Lung (tissue), 12 donors: ENCODE data around the gene ANKS1B. TPM values are rescaled to one million over a fixed set of nuclear protein-coding genes. Genes with fewer than 3 reads are reported as not detected.

Experiments
- ATAC-seq: fragments of 200-7000 bp; cut with Tn5 transposase; one replicate; pipeline ENCODE4 v1.9.1; 2020; ENCODE audit warnings: moderate number of reproducible peaks; ENCODE audit not compliant: insufficient read depth, low FRiP score
- DNase-seq, 3 donors: peaks; one replicate each; pipeline ENCODE4 v3.0.0-alpha.2; 2013 to 2017
- H3K27ac ChIP-seq, 2 donors: one replicate each; pipeline ENCODE4 v1.5.1; 2013; ENCODE audit warnings: mild to moderate bottlenecking in 2 of 2, moderate library complexity in 2 of 2, control low read depth in 1 of 2, inconsistent platforms in 1 of 2, low read depth in 1 of 2, low read length in 1 of 2
- H3K27me3 ChIP-seq, 3 donors: one replicate each; pipeline ENCODE4 v1.5.1; 2013; ENCODE audit warnings: low read length in 2 of 3; ENCODE audit not compliant: control insufficient read depth in 3 of 3, insufficient read depth in 3 of 3
- H3K36me3 ChIP-seq, 4 donors: one replicate each; pipeline ENCODE4 v1.5.1; 2013; ENCODE audit warnings: low read length in 4 of 4, mild to moderate bottlenecking in 1 of 4, moderate library complexity in 1 of 4; ENCODE audit not compliant: control insufficient read depth in 4 of 4, insufficient read depth in 4 of 4
- H3K4me1 ChIP-seq, 5 donors: one replicate each; pipeline ENCODE4 v1.5.1; 2013; ENCODE audit warnings: low read length in 5 of 5, mild to moderate bottlenecking in 2 of 5, moderate library complexity in 1 of 5; ENCODE audit not compliant: control insufficient read depth in 5 of 5, insufficient read depth in 5 of 5
- H3K4me3 ChIP-seq: one replicate; pipeline ENCODE4 v1.5.1; 2013; ENCODE audit warnings: mild to moderate bottlenecking, control low read depth, moderate library complexity
- H3K9ac ChIP-seq, 2 donors: one replicate each; pipeline ENCODE4 v1.5.1; 2013; ENCODE audit warnings: low read length in 2 of 2, control low read depth in 1 of 2; ENCODE audit not compliant: insufficient read depth in 1 of 2
- H3K9me3 ChIP-seq, 4 donors: one replicate each; pipeline ENCODE4 v1.5.1; 2013; ENCODE audit warnings: low read length in 3 of 4, mild to moderate bottlenecking in 1 of 4, moderate library complexity in 1 of 4; ENCODE audit not compliant: control insufficient read depth in 4 of 4, insufficient read depth in 3 of 4
- WGBS, 2 donors: extraction: QIAGEN DNeasy Blood & Tissue Kit; methylation state at CpG; one replicate each; pipeline ENCODE4 v1.1.7; 2013; 5-methylcytosine and 5-hydroxymethylcytosine counted together
- polyA plus RNA-seq, 2 donors: library from polyadenylated mRNA; stranded (reverse); fragments of 200-250 nt; gene quantifications; one replicate each; pipeline ENCODE4 v1.2.1, GENCODE V29; 2013
- total RNA-seq, 2 donors: library from RNA; depleted of rRNA in 1 of 2; stranded (reverse); fragments of >200 nt in 1 of 2; gene quantifications; one replicate each; pipeline ENCODE4 v1.2.1, GENCODE V29; 2014 to 2021
- TF ChIP-seq, protein P1 (sequence below): IDR thresholded peaks from 2 replicates; pipeline ENCODE4 v1.5.1; 2012; ENCODE audit warnings: mild to moderate bottlenecking; ENCODE audit errors: control extremely low read depth, extremely low read depth
- donor health status: control.
- donor health status: control.
- donor health status: Bipolar disorder and iron deficiency.
- donor health status: healthy.
- donor health status: DM: yes; HTN: yes; CAD: no.

Gene ANKS1B
- total and polyA plus RNA-seq, 4 donors, result 0.32 to 10.3 (median 3.7) TPM

DNA sequence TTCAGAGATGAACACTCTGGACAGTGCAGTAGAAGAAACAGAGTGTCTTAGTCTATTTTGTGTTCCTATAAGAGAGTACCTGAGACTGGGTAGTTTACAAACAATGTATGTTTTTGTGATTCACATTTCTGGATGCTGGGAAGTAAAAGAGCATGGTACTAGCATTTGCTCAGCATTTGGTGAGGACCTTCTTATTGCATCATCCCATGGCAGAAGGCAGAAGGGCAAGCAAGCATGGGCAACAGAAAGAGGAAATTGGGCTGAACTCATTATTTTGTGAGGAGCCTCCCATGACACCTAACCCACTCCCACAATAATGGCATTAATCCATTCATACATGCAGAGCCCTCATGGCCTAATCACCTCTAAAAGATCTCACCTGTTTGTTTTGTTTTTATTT, 8.0 kb downstream of the ANKS1B start:
- Histone ChIP-seq H3K27ac (no peak overlapping the region), H3K9me3 (peaks cover 0 to 1% (median 0%) of the 10 kb centered on the region in 4 donors), H3K4me1 (peaks cover 0 to 2% (median 0%) of the 10 kb centered on the region in 5 donors), H3K9ac (no peak overlapping the region), H3K36me3 (no peaks in the 10 kb centered on the region), H3K27me3 (peaks cover 0 to 6% (median 0%) of the 10 kb centered on the region in 3 donors), H3K4me3 (no peak overlapping the region)
- TF ChIP-seq, protein P1, sequence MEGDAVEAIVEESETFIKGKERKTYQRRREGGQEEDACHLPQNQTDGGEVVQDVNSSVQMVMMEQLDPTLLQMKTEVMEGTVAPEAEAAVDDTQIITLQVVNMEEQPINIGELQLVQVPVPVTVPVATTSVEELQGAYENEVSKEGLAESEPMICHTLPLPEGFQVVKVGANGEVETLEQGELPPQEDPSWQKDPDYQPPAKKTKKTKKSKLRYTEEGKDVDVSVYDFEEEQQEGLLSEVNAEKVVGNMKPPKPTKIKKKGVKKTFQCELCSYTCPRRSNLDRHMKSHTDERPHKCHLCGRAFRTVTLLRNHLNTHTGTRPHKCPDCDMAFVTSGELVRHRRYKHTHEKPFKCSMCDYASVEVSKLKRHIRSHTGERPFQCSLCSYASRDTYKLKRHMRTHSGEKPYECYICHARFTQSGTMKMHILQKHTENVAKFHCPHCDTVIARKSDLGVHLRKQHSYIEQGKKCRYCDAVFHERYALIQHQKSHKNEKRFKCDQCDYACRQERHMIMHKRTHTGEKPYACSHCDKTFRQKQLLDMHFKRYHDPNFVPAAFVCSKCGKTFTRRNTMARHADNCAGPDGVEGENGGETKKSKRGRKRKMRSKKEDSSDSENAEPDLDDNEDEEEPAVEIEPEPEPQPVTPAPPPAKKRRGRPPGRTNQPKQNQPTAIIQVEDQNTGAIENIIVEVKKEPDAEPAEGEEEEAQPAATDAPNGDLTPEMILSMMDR, result no peak
- ATAC-seq (no peak), DNase-seq (no peak)

DNA sequence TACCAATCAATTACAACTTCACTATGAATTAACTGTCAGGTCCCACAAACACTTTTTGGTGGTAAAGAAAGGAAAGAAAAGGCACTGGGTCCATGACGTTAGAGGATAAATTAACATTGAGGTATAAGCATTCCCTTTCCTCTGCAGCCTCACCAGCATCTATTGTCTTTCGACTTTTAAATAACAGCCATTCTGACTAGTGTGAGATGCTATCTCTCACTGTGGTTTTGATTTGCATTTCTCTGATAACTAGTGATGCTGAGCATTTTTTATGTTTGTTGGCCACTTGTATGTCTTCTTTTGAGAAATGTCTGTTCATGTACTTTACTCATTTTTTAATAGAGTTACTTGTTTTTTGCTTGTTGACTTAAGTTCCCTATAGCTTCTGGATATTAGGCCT, 9.4 kb downstream of the ANKS1B start:
- H3K4me3 ChIP-seq, result no peak overlapping the region
- 50 to 60% methylated on average over 2 of the region's 2 CpGs for WGBS, 2 donors
- H3K27ac ChIP-seq, result no peak overlapping the region
- H3K9me3 ChIP-seq, result peaks cover 0 to 1% (median 0%) of the 10 kb centered on the region in 4 donors
- H3K4me1 ChIP-seq, result peaks cover 0 to 4% (median 0%) of the 10 kb centered on the region in 5 donors
- no peak overlapping the region for H3K9ac ChIP-seq
- H3K27me3 ChIP-seq, result no peaks in the 10 kb centered on the region
- H3K36me3 ChIP-seq, result no peaks in the 10 kb centered on the region
- no peak for DNase-seq
- ATAC-seq, result no peak
- TF ChIP-seq, protein P1, result no peak

DNA sequence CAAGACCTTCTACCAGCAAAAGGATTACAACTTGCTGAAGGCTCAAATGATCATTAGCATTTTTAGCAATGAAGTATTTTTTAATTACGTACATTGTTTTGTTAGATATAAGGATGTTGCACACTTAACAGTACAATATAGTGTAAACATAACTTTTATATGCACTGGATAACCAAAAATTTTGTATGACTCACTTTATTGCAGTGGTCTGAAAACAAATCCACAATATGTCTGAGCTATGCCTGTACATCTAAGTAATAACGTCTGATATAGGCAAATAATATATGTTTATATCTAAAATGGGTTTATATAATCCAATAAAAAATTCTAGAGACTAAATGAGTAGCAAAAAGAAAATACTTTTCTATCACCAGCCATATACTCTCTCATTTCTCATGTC, 10.6 kb downstream of the ANKS1B start:
- TF ChIP-seq, protein P1, result no peak
- DNase-seq (no peak), ATAC-seq (no peak)
- no peak overlapping the region for H3K9ac ChIP-seq
- no peaks in the 10 kb centered on the region for H3K27me3 ChIP-seq
- no peaks in the 10 kb centered on the region for H3K36me3 ChIP-seq
- peaks cover 0 to 1% (median 0%) of the 10 kb centered on the region in 4 donors for H3K9me3 ChIP-seq
- peaks cover 0 to 4% (median 0%) of the 10 kb centered on the region in 5 donors for H3K4me1 ChIP-seq
- no peak overlapping the region for H3K27ac ChIP-seq
- no peak overlapping the region for H3K4me3 ChIP-seq
- WGBS, 2 donors, result 91 to 98% methylated on average over 2 of the region's 2 CpGs

DNA sequence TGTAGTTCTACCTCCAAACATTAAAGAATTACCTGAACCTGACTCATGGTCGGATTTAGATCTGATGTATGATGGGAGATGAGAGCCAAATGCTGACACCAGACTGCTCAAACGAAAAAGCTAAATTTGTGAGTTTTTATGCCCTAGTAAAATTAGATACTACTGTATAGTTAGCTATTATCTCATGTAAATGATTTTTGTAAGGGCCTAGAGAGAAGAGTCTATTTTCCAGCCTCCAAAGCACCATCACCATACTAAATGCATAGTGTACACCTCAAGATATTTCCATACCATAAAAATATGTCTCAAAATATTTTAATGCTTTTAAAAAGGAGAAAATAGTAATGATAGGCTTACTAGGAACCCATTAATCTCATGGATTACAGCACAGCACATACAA, 18.3 kb downstream of the ANKS1B start:
- H3K27me3 ChIP-seq, result no peaks in the 10 kb centered on the region
- H3K4me3 ChIP-seq, result no peak overlapping the region
- H3K4me1 ChIP-seq, result peaks cover 0 to 4% (median 3%) of the 10 kb centered on the region in 5 donors
- no peak overlapping the region for H3K9ac ChIP-seq
- no peaks in the 10 kb centered on the region for H3K36me3 ChIP-seq
- WGBS, 2 donors, result 77 to 81% methylated on average over 2 of the region's 2 CpGs
- H3K27ac ChIP-seq, result no peak overlapping the region
- TF ChIP-seq, protein P1, result no peak
- DNase-seq (no peak), ATAC-seq (no peak)
- no peaks in the 10 kb centered on the region for H3K9me3 ChIP-seq
